ENCODE results near the gene GRM4. TPM values are rescaled to one million over a fixed set of nuclear protein-coding genes. Genes with fewer than 3 reads are reported as not detected.

The GRM4 gene
- total and polyA plus RNA-seq, 9 of the 15 experiments (the other 6 are each of a cell fraction or from before 2014, with no cell fraction given), result 0.18 TPM; not detected in 8

GRCh38 chr6:34172961-34173775 lies 27.3 kb upstream of the GRM4 start:
- no peak overlapping the region for H3K4me3 ChIP-seq
- H3K27me3 ChIP-seq (ENCODE audit: control insufficient read depth in 2 of 2, insufficient read depth in 2 of 2, low read length in 2 of 2), result 0 out of 5 replicates have a peak, but pooled peaks cover 0 to under 1% of the 10 kb centered on the region in 2 experiments
- in situ Hi-C loops (cut with MboI) (loop anchor here (10.0 kb wide), 1 partner anchor 962 kb away; no protein-coding TSS in a partner anchor), intact Hi-C loops (cut with micrococcal nuclease) (no loop called here)
- H3K9me3 ChIP-seq (replicated peaks; ENCODE audit: control insufficient read depth, insufficient read depth, low read depth, low read length), result no peaks in the 10 kb centered on the region
- TF ChIP-seq ZBTB43 (CRISPR knock-in tag; IDR thresholded peaks at IDR 0.05) (no peak), PCBP1 (IDR thresholded peaks at IDR 0.05; ENCODE audit: low read depth, low read length, poor library complexity, severe bottlenecking) (peak; percentile 70), PCBP2 (IDR thresholded peaks at IDR 0.05; ENCODE audit: low read depth, low read length, poor library complexity, severe bottlenecking) (peak; percentile 26)
- H3K79me2 ChIP-seq (ENCODE audit: control insufficient read depth, insufficient read depth, low read length), result no peaks in the 10 kb centered on the region
- H3K9me1 ChIP-seq (ENCODE audit: control insufficient read depth, insufficient read depth, low read length), result no peaks in the 10 kb centered on the region
- no peak for FAIRE-seq
- no peaks in the 10 kb centered on the region for H3K36me3 ChIP-seq (ENCODE audit: control insufficient read depth, insufficient read depth, low read length)
- no peak overlapping the region for H3K27ac ChIP-seq (ENCODE audit: extremely low read depth, low read depth, low read length)
- no peak overlapping the region for H2AFZ ChIP-seq (ENCODE audit: low read depth, low read length)
- no peaks in the 10 kb centered on the region for H4K20me1 ChIP-seq (replicated peaks; ENCODE audit: control insufficient read depth, insufficient read depth, low read length)
- no TSS peak for BruUV-seq (replicated peaks)
- H3K9ac ChIP-seq (ENCODE audit: insufficient read depth in 1 of 2, low read depth in 2 of 2, low read length in 2 of 2), result peak overlapping the region in 1 of 2 experiments; percentile 43; a peak in 1 of 4 replicates
- no peak overlapping the region for H3K4me2 ChIP-seq (ENCODE audit: insufficient read depth, low read length)
- ChIA-PET POLR2A (interaction anchor here (0.6 to 0.7 kb wide), 2 partner anchors 12 to 1752 kb away, joined by 3 to 4 read pairs; no protein-coding TSS in a partner anchor), CTCF (ENCODE audit: low intra/inter-chr PET ratio) (no interaction called here)
- 18% methylated on average over 9 of the region's 9 CpGs for whole genome bisulfite sequencing (ENCODE audit: insufficient coverage, low coverage, missing lambda C conversion rate)
- DNase-seq (ENCODE audit: extremely low read depth in 1 of 4, low spot score in 3 of 4), result peak in 1 of 4 experiments; percentile 2
- peaks cover 0 to 8% of the 10 kb centered on the region in 2 experiments; a peak in 2 of 5 replicates for H3K4me1 ChIP-seq (replicated peaks in 1 of 2; ENCODE audit: control insufficient read depth in 2 of 2, insufficient read depth in 2 of 2, low read length in 2 of 2)
- ATAC-seq, result no peak
